HG03060 (cell line): ENCODE results near the gene OSTF1.
A peak's percentile ranks its signal among the peaks of the same experiment; 100 is the strongest.

Source experiments
- ATAC-seq: cut with Tn5 transposase; IDR thresholded peaks from one replicate; pipeline ENCODE4 v1.9.1; 2021; ENCODE audit warnings: low read depth, moderate number of reproducible peaks; ENCODE audit not compliant: unreplicated experiment

The OSTF1 gene

GRCh38 chr9:75084081-75084672, 4.1 kb upstream of the OSTF1 start:
- ATAC-seq = no peak

- no peak for ATAC-seq
Measured at GRCh38 chr9:75085640-75086039, 2.7 kb upstream of the OSTF1 start.

GRCh38 chr9:75086541-75087288, 1.6 kb upstream of the OSTF1 start:
- no peak for ATAC-seq

- peak; percentile 26 for ATAC-seq
Measured at GRCh38 chr9:75087289-75087823, 958 bp upstream of the OSTF1 start.

DNA sequence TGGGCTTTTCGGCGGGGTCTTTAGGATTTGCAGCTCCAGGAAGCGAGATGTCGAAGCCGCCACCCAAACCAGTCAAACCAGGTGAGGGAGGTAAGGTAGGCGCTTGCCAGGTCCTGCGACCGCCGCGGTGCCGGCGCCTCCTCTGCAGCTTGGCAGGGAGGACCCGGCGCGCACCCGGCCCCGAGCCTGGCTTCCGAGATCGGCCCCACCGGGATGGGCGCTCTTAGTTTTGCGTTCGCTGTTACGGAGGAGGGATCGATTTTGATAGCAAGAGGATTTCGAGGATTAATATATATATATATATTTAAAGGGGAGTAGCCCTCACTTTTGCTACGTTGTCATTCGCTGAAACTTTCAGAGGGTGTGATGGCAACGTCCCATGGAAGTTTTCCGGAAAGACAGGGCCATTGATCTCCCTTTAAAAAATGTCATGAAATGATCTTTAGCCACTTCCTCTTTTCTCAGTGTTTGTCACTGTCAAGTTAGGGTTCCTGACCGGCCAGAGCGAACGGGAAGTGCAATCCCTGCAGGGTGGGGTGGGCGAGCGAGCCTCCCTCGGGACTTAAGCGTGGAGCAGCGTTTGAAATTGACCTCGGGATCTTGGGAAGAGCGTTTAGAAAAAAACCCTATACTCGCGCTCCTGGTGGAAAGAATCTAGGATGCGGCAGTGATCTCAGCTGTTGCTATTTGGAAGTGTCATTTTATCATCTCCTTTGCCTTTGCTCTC, 495 bp downstream of the OSTF1 start:
- ATAC-seq = peak; percentile 28

DNA sequence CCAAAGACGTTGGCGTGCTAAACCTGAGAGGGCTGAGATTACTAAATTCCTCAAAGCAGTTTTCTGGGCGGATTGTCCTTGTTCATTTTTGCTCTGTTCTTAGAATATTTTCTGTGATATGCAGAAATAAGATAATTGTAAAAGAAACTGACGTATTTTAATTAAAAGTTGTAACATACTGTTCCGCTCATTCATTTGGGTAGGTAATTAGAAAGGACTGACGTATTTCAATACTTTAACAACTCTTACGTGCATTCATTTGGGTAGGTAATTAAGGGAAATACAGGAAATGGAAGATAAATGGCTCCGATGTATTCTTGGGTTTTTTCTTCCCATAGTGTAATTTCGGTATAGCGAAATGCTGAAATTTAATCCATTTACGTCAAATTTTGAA, 1.1 kb downstream of the OSTF1 start:
- ATAC-seq = no peak

GRCh38 chr9:75090579-75090978, 2.3 kb downstream of the OSTF1 start:
- ATAC-seq = no peak

DNA sequence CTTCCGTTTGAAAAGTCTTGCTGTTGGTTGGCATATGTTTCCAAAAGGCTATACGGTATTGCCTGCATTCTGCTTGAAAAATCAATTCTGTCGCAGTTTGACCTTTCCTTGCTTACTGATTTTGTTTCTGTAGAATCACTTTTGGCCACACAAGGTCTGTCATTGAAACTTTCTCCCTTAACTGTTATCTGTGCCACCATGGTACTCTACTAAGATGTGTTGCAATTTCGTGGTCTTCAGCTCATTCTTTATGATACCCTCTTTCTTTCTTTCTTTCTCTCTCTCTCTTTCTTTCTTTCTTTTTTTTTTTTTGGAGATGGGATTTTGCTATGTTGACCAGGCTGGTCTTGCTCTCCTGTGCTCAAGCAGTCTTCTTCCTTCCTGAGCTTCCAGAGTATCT, 4.5 kb downstream of the OSTF1 start:
- no peak for ATAC-seq

DNA sequence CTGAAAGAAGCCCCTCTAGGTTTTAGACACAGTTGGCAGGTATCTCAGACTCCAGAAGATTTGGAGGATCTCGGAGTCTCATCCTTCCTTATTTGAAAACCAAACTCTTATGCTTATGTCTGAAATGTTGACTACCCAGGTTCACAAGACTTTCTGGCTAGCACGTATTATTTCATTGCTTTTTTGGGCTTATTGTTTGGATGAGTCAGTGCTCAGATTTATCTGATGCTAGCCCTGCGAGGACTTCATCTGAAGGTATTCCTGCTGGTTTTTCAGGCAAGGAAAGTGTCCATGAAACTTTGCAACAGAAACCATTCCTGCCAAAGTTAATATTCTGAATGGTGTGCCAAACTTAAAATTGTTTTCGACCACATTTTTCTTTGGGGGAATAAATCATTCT, 8.5 kb downstream of the OSTF1 start:
- no peak for ATAC-seq

- no peak for ATAC-seq
Measured at GRCh38 chr9:75101004-75101588, 12.8 kb downstream of the OSTF1 start.

- no peak for ATAC-seq
Measured at GRCh38 chr9:75102177-75102790, 14.0 kb downstream of the OSTF1 start.

- ATAC-seq = no peak
Measured at GRCh38 chr9:75104607-75105006, 16.3 kb downstream of the OSTF1 start.

DNA sequence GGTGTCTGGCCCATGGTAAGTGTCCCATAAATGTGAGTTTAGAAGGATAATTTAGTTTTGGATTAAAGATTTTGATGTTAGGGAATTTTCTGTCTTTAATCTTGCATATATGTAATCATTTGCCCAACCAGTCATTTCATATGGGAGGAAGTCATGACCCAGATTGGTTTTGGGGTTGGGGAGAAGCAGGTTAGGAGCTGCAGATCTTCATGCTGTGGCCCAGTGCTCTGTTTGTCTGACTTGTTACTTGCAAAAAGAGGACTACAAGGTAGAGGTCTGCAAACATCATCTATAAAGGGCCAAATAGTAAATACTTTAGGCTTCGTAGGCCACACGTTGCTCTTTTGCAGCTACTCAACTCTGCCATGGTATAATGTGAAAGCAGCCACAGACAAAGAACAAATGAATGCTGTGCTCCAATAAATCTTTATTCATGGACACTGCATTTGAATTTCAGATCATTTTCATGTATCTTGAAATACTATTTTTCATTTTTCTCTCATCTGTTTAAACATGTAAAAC, 16.8 kb downstream of the OSTF1 start:
- no peak for ATAC-seq

DNA sequence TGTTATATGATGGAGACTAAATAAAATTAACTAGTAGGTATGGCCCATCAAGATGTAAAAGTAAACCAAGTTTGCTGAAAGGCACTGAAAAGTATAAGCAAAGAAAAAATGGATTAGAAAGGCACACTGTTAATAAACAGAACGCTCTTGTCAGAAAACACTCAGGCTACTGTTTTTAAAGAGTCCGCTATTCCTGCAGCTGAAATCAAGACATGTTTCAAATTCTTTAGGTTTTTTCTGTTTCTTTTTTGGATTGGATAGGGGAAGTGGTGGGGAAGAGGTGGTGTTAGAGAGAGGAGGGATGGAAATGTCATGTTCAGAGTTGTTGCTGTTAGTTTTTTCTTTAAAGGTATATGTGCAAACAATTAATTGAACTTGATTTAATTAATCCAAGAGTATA, 17.5 kb downstream of the OSTF1 start:
- ATAC-seq = no peak

DNA sequence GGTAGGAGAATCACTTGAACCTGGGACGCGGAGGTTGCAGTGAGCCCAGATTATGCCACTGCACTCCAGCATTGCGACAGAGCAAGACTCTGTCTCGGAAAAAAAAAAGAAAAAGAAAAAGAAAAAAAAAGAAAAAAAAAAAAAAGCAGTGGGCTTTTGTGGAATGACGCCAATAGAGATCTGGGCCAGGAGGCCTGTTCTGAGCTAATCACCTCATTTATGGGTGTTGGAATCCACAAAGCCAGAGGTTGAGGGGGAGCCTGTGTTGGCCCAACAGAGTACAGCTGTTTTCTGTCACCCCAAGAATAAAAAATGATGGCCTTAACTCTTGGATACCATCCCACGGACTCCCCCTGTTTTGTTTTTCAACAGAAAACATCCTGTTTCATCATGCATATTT, 18.5 kb downstream of the OSTF1 start:
- no peak for ATAC-seq

DNA sequence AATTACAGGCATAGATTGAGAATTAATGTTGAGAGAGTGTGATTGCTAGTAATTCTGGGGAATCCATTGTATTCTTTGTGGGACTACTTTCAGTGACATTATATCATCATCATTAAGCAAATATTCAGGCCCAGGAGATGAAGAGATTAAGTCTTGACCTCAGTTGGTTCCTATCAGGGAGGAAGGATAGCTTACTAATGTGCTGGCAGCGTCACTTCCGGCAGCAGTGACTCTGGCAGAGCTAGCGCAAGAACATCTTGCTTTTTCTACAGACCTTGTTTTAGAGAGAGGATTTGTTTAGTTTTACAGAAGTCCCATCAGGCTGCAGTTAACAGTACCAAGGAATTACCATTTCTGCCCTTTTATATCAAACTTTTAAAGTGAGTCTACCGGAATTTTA, 20.3 kb downstream of the OSTF1 start:
- ATAC-seq = no peak

GRCh38 chr9:75109210-75109839, 21.0 kb downstream of the OSTF1 start:
- ATAC-seq = no peak

DNA sequence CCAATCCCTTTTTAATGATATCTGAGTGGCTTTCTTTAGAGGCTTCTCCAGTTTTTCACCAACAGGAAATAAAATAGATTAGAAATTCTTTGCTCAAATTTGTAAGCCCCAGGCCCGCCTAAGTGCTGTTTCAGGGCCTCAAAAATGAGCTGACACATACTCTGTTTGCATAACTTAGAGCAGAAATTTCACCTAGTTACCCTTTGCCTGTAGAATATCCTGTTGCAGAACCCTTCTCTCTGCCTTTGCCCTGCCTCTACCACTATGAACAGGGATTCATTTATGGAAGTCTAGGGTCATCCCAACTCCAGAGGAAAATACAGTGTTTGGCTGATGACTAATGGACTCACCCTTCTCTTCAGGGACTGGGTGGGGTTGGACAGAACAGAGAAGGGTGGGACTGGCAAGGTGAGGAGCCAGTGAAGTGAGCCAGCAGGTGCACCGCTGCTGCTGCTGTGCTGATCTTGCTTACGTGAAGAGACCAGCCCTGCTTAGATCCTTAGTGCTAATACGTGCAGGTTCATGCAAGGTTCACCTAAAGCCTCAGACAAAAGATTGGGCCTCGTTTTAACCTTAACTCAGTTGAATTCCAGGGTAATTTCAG, 22.8 kb downstream of the OSTF1 start:
- no peak for ATAC-seq

GRCh38 chr9:75112789-75113188, 24.5 kb downstream of the OSTF1 start:
- ATAC-seq = no peak

DNA sequence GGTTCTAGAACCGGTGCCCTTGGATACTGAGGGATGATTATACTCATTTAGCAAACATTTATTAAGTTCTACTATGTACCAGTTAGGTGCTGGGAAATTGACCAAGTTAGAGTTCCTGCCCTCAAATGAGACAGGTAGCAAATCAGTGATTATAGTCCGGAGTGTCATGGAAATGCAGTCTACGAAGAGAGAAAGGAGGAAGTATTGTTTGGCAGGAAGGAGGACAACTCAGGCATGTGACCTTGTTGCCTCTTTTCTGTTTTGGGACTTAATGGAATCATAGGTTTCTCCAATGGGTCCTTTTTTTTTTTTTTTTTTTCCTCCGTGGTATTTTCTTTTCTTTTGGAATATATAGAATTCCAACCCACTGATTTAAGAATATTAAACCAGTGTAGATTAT, 28.0 kb downstream of the OSTF1 start:
- ATAC-seq = no peak
